Lower lobe of right lung (tissue), 2 donors: ENCODE data around the gene KRT74. TPM values are rescaled to one million over a fixed set of nuclear protein-coding genes. Genes with fewer than 3 reads are reported as not detected.

ENCODE experiments used
- ATAC-seq, 2 donors: fragments of 200-7000 bp; cut with Tn5 transposase; one replicate each; pipeline ENCODE4 v1.9.1; 2020 to 2022; ENCODE audit warnings: mild to moderate bottlenecking in 2 of 2, moderate library complexity in 2 of 2
- DNase-seq: peaks from one replicate; pipeline ENCODE4 v3.0.0-alpha.2; 2020
- H3K27ac ChIP-seq: fragments of 200-600 bp; one replicate; pipeline ENCODE4 v1.8.0; 2022
- H3K27me3 ChIP-seq: fragments of 200-600 bp; one replicate; pipeline ENCODE4 v1.8.0; 2022; ENCODE audit warnings: low read depth
- H3K36me3 ChIP-seq: fragments of 200-600 bp; one replicate; pipeline ENCODE4 v1.8.0; 2022; ENCODE audit warnings: mild to moderate bottlenecking
- H3K4me1 ChIP-seq: fragments of 200-600 bp; one replicate; pipeline ENCODE4 v1.8.0; 2022
- H3K4me3 ChIP-seq: fragments of 200-600 bp; one replicate; pipeline ENCODE4 v1.8.0; 2022; ENCODE audit warnings: mild to moderate bottlenecking
- H3K9me3 ChIP-seq: fragments of 200-600 bp; one replicate; pipeline ENCODE4 v1.8.0; 2022
- intact Hi-C: fragments of 100-400 bp; cut with DNase I; formaldehyde crosslinking; loops from one replicate; pipeline ENCODE4 v1.11.0; 2022
- total RNA-seq: library from RNA; stranded (reverse); fragmentation: NEBNext Ultra II Directional; extraction: Animal tissue kit (Norgen Biotek cat#: 25700); gene quantifications from one replicate; pipeline ENCODE4 v1.2.1, GENCODE V29; 2021
- TF ChIP-seq, protein P1 (sequence below): fragments of 200-600 bp; IDR thresholded peaks from one replicate; pipeline ENCODE4 v1.8.0; 2022; ENCODE audit warnings: antibody characterized with exemption, mild to moderate bottlenecking
- donor health status: DM: no; HTN: yes; CAD: no; lungs with severe emphysema.

Gene KRT74
- total RNA-seq, 1 donor from 2014 or later = not detected

- Histone ChIP-seq H3K27ac (no peak overlapping the region), H3K27me3 (no peaks in the 10 kb centered on the region), H3K9me3 (no peaks in the 10 kb centered on the region), H3K4me3 (no peak overlapping the region), H3K4me1 (peaks cover 4% of the 10 kb centered on the region), H3K36me3 (no peaks in the 10 kb centered on the region)
- TF ChIP-seq, protein P1, sequence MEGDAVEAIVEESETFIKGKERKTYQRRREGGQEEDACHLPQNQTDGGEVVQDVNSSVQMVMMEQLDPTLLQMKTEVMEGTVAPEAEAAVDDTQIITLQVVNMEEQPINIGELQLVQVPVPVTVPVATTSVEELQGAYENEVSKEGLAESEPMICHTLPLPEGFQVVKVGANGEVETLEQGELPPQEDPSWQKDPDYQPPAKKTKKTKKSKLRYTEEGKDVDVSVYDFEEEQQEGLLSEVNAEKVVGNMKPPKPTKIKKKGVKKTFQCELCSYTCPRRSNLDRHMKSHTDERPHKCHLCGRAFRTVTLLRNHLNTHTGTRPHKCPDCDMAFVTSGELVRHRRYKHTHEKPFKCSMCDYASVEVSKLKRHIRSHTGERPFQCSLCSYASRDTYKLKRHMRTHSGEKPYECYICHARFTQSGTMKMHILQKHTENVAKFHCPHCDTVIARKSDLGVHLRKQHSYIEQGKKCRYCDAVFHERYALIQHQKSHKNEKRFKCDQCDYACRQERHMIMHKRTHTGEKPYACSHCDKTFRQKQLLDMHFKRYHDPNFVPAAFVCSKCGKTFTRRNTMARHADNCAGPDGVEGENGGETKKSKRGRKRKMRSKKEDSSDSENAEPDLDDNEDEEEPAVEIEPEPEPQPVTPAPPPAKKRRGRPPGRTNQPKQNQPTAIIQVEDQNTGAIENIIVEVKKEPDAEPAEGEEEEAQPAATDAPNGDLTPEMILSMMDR = no peak
- intact Hi-C loops = no loop called here
- ATAC-seq = no peak
- DNase-seq = no peak
Measured at GRCh38 chr12:52539821-52540173, 33.8 kb downstream of the KRT74 start.

- Histone ChIP-seq H3K27ac (no peak overlapping the region), H3K4me1 (peaks cover 4% of the 10 kb centered on the region), H3K36me3 (no peaks in the 10 kb centered on the region), H3K27me3 (no peaks in the 10 kb centered on the region), H3K9me3 (no peaks in the 10 kb centered on the region), H3K4me3 (no peak overlapping the region)
- TF ChIP-seq, protein P1 = no peak
- no peak for DNase-seq
- intact Hi-C loops = no loop called here
- no peak for ATAC-seq
Measured at GRCh38 chr12:52539083-52539820, 34.4 kb downstream of the KRT74 start.

- Histone ChIP-seq H3K36me3 (no peaks in the 10 kb centered on the region), H3K4me1 (peaks cover 4% of the 10 kb centered on the region), H3K27ac (no peak overlapping the region), H3K9me3 (no peaks in the 10 kb centered on the region), H3K27me3 (no peaks in the 10 kb centered on the region), H3K4me3 (no peak overlapping the region)
- DNase-seq (no peak), ATAC-seq (no peak)
- intact Hi-C loops = no loop called here
- TF ChIP-seq, protein P1 = no peak
Measured at GRCh38 chr12:52537101-52537500, 36.5 kb downstream of the KRT74 start.

DNA sequence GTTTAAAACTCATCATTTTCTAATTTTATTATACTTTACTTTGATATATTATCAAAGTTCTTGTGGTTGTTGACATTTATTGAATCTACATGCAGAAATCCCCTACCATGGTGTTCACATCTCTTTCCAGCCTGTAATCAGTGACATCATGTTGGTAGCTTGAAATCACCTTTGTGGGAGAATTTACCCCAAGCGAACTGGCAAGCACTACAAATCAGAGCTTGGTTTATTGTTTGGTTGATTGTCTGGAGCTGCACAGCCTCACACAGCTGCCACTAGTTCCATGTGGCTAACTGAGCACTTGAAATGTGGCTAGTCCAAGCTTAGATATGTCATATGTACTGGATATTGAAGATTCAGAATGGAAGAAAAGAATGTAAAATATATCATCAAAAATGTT lies 38.1 kb downstream of the KRT74 start:
- DNase-seq = no peak
- no peak for ATAC-seq
- no peak overlapping the region for H3K27ac ChIP-seq
- H3K9me3 ChIP-seq = no peaks in the 10 kb centered on the region
- H3K36me3 ChIP-seq = no peaks in the 10 kb centered on the region
- TF ChIP-seq, protein P1 = no peak
- peaks cover 4% of the 10 kb centered on the region for H3K4me1 ChIP-seq
- H3K4me3 ChIP-seq = no peak overlapping the region
- no peaks in the 10 kb centered on the region for H3K27me3 ChIP-seq
- intact Hi-C loops = no loop called here

GRCh38 chr12:52534482-52534881 lies 39.2 kb downstream of the KRT74 start:
- no peak for DNase-seq

More at GRCh38 chr12:52534482-52534881, 39.2 kb downstream of the KRT74 start:
- Histone ChIP-seq H3K4me1 (peaks cover 4% of the 10 kb centered on the region), H3K9me3 (no peaks in the 10 kb centered on the region), H3K27ac (no peak overlapping the region), H3K36me3 (no peaks in the 10 kb centered on the region), H3K4me3 (no peak overlapping the region), H3K27me3 (no peaks in the 10 kb centered on the region)
- no peak for ATAC-seq
- intact Hi-C loops = no loop called here
- TF ChIP-seq, protein P1 = no peak
